Hepatic stellate cell (primary cell): ENCODE results near the gene GORASP2.
"Not testable (repeated sequence)": the region's sequence is repeated elsewhere in the genome, so short reads cannot be mapped to it uniquely, and the experiment has no call there.

Experiments
- DNase-seq: peaks from one replicate; pipeline ENCODE4 v3.0.0; 2011; ENCODE audit warnings: low spot score

Gene GORASP2

GRCh38 chr2:170928824-170929685, at the start of gene GORASP2:
Gene GORASP2 (plus strand): TSS chr2:170929253. CDS start chr2:170929341, 88 bp downstream.
- peak; percentile 98 for DNase-seq

- no peak for DNase-seq
These were observed 47.2 kb upstream of the GORASP2 start for GRCh38 chr2:170881840-170882239.

DNA sequence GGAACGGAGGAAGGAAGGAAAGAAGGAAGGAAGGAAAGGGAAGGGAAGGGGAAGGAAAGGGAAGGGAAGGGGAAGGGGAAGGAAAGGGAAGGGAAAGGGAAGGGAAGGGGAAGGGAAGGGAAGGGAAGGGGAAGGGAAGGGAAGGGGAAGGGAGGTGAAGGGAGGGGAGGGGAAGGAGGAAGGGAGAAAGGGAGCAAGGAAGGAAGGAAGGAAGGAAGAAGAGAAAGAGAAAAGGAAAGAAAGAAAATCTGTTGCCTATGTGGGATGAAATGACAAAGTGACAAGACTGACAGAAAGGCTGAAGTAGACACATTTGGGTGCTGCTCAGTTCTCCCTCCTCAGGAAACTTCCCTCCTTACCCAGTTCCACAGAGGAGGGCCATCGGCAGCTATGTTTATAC, 46.3 kb upstream of the GORASP2 start:
- DNase-seq, result no peak

DNA sequence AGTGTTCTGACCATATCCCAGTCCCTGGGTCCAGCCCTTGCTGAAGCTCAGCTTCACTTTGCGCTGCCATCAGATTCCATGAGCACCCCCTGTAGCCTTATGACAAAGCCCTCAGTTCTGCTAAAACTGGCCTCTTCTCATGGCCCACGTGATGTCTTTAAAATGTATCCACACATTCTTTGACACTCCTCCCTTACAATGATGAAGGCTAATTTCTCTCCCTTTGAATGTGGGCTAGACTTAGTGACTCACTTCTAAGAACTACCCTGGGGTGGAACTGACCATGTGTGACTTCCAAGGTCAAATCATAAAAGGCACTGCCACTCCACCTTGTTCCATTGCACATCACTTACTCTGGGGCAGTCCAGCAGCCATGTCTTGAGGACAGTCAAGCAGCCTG, 45.4 kb upstream of the GORASP2 start:
- DNase-seq, result no peak

GRCh38 chr2:170885130-170885791, 43.8 kb upstream of the GORASP2 start:
- no peak for DNase-seq

- DNase-seq, result no peak
These were observed 42.7 kb upstream of the GORASP2 start for GRCh38 chr2:170886386-170886785.

DNA sequence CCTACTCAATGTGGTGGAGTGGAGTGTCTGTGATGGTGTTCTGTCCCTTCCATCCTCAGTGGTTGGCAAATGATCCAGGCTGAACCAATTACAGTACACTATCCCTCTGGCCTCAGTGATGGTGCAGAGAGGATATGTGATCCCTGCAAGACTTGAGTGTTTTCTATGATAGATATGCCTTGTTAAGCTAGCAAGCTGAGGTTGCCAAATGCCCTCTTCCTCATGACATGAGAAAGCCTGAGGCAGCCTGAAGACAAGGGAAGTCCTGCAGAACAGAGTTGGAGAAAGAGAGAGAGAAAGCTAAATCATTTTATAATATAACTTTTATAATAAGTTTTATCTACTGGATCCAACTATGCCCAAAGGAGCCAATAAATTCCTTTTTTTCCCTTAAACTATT, 41.6 kb upstream of the GORASP2 start:
- DNase-seq, result no peak

DNA sequence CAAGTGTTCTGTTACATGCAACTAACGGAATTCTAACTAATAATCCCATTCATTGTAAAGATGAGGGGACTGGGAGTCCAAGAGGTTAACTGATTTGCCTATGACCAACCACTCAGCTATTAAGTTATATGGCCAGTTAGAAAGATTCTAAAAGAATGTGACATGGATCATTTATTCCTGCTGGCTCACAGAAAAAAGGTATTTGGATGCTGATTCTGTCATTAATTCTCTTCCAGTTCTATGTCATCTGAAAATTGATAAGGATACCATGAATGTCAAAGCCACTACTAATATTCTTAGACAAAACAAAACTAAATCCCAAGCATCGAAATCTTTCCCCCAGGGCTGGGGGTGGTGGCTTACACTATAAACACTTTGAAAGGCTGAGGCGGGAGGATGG, 41.2 kb upstream of the GORASP2 start:
- no peak for DNase-seq

- DNase-seq, result no peak
These were observed 37.2 kb upstream of the GORASP2 start for GRCh38 chr2:170891893-170892292.

- no peak for DNase-seq
These were observed 36.6 kb upstream of the GORASP2 start for GRCh38 chr2:170892391-170892951.

- DNase-seq, result no peak
These were observed 33.9 kb upstream of the GORASP2 start for GRCh38 chr2:170895023-170895757.

GRCh38 chr2:170896622-170897021, 32.4 kb upstream of the GORASP2 start:
- no peak for DNase-seq

GRCh38 chr2:170897108-170897507, 31.9 kb upstream of the GORASP2 start:
- DNase-seq, result no peak

DNA sequence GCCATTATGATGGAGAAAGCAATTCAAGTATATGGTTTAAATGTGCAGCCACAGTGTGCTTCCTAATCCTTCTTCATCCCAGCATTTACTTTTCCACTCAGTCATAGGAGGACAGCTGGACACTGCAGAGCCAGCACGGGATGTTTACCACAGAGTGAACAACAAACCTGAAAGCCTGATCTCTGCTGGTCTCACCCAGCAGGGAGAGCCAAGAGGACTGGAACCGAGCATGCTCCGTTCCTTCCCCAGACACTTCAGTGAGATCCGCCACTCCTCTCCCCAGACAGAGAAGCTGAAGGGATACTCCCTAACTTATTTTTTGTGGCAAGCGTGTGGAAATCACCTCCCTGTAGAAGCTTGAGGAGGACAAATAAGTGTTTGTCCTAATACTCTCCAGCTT, 23.2 kb upstream of the GORASP2 start:
- DNase-seq, result no peak

GRCh38 chr2:170911314-170911889, 17.7 kb upstream of the GORASP2 start:
- DNase-seq, result no peak

DNA sequence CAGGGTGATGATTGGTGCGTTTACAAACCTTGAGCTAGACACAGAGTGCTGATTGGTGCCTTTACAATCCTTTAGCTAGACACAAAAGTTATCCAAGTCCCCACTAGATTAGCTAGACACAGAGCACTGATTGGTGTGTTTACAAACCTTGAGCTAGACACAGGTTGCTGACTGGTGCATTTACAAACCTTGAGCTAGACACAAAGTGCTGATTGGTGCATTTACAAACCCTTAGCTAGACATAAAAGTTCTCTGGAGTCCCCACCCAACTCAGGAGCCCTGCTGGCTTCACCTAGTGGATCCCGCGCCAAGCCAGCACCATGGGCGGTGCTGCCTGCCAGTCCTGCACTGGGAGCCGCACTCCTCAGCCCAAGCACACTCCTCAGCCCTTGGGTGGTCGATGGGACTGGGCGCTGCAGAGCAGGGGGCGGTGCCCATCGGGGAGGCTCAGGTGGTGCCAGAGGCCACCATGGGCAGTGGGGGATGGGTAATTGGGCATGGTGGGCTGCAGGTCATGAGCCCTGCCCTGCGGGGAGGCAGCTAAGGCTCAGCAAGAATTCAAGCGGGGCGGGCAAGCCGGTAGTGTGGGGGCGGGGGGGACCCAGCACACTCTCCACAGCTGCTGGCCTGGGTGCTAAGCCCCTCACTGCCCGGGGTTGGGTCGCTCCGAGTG, 13.9 kb upstream of the GORASP2 start:
- DNase-seq, result not testable (repeated sequence)

- DNase-seq, result no peak
These were observed 11.7 kb upstream of the GORASP2 start for GRCh38 chr2:170917219-170917913.

GRCh38 chr2:170917957-170918356, 11.1 kb upstream of the GORASP2 start:
- DNase-seq, result no peak

DNA sequence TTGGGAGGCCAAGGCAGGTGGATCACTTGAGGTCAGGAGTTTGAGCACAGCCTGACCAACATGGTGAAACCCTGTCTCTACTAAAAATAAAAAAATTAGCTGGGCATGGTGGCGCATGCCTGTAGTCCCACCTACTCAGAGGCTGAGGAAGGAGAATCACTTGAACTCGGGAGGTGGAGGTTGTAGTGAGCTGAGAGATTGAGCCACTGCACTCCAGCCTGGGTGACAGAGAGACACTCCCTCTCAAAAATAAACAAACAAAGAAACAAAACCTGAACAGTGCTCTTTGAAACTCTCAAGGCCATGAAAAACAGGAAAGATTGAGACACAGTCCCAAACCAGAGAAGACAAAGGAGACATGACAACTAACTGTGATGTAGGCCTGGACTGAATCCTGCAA, 7.2 kb upstream of the GORASP2 start:
- DNase-seq, result not testable (repeated sequence)

DNA sequence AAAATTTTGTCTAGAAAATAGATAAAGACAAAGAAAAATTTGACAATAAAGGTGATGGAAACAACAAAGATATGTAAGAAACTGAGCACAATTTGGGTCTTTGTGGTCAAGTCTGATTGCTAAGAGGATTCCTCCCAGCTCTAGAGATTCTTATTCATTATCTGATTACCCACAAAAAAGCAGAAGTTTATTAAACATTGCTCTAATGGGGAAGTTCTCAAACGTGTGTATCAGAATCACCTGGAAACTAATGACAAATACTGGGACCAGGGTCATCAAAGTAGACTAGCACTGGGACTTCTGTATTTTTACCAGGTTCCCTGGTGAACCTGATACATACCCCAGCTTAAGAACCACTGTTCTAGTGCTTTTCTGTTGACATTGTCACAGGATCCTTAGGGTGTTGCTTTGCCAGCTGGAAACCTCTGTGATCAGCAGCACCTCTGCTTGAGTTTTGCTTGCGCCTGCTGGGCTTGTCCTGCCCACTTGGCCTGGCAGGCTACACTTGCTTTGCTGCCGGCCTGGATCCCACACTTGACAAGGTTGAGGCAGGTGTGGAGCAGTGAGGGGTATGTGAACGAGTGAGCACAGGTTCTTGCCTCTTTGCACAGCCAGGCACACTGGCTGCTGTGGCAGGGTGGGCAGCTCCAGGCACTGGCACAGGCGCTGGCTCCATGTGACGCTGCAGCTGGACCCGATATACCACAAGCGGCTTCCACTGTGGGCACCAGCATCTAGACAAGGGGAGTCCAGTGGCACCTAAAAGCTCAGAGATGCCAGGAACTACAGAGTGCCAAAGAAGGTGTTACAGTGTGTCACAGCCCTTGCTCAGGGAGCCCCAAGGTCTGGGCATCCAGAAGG, 6.2 kb upstream of the GORASP2 start:
- DNase-seq, result no peak
